T-cell (primary cell): ENCODE results near the gene GNB3. TPM values are rescaled to one million over a fixed set of nuclear protein-coding genes. Genes with fewer than 3 reads are reported as not detected.

Experiments used
- ATAC-seq, 4 experiments: fragments of 200-7000 bp in 3 of 4; fragments of 150-1000 bp in 1 of 4; cut with Tn5 transposase; replicated peaks in 1 of 4; 1 replicate in 3 of 4; 2 replicates in 1 of 4; pipeline ENCODE4 v1.10.0; 2021; ENCODE audit warnings: moderate library complexity in 3 of 4, mild to moderate bottlenecking in 2 of 4, moderate number of reproducible peaks in 1 of 4
- CTCF ChIA-PET, 2 donors: fragments of 300-600 bp; sonication (Branson Sonifier 250); formaldehyde crosslinking; loops; one replicate each; lab custom pipeline; 2022; ENCODE audit warnings: antibody characterized with exemption in 2 of 2; lab: Charles Lee
- POLR2A ChIA-PET, 2 donors: fragments of 300-600 bp; sonication (Branson Sonifier 250); formaldehyde crosslinking; loops; one replicate each; lab custom pipeline; 2022; ENCODE audit warnings: antibody characterized with exemption in 2 of 2; lab: Charles Lee
- DNase-seq, 35 experiments: peaks; one replicate each; pipeline versions ENCODE4 v3.0.0 to v3.0.0-alpha.2; 2013 to 2023
- H3K27ac ChIP-seq: one replicate; pipeline ENCODE4 v1.5.1; 2013; ENCODE audit warnings: low read length
- H3K27me3 ChIP-seq, 2 experiments: replicated peaks in 1 of 2; 1 replicate in 1 of 2; 2 replicates in 1 of 2; pipeline versions ENCODE4 v1.6.1 to v1.7.0; 2013; ENCODE audit warnings: low read length in 1 of 2, mixed read lengths in 1 of 2; ENCODE audit not compliant: control insufficient read depth in 2 of 2, insufficient read depth in 2 of 2; ENCODE audit errors: extremely low read depth in 1 of 2
- H3K36me3 ChIP-seq, 2 donors: 1 replicate in 1 of 2; 2 replicates in 1 of 2; pipeline versions ENCODE4 v1.6.1 to v1.7.0; 2013; ENCODE audit warnings: low read length in 1 of 2; ENCODE audit not compliant: control insufficient read depth in 2 of 2, insufficient read depth in 1 of 2; ENCODE audit errors: extremely low read depth in 1 of 2
- H3K4me1 ChIP-seq, 2 experiments: 1 replicate in 1 of 2; 2 replicates in 1 of 2; pipeline versions ENCODE4 v1.6.1 to v1.7.0; 2013; ENCODE audit warnings: low read length in 2 of 2, mixed read lengths in 1 of 2; ENCODE audit not compliant: insufficient read depth in 2 of 2, control insufficient read depth in 1 of 2; ENCODE audit errors: extremely low read depth in 1 of 2
- H3K4me3 ChIP-seq, 2 donors: 1 replicate in 1 of 2; 2 replicates in 1 of 2; pipeline versions ENCODE4 v1.5.1 to v1.7.0; 2013; ENCODE audit warnings: mild to moderate bottlenecking in 2 of 2, low read length in 1 of 2, moderate library complexity in 1 of 2; ENCODE audit not compliant: control insufficient read depth in 1 of 2; ENCODE audit errors: extremely low read depth in 1 of 2
- H3K9me3 ChIP-seq: 2 replicates; pipeline ENCODE4 v1.7.0; 2013
- H3K27ac Mint-ChIP-seq, 2 donors: one replicate each; pipeline ENCODE4 v1.8.0; 2020 to 2021; ENCODE audit warnings: mild to moderate bottlenecking in 2 of 2, mixed read lengths in 2 of 2
- H3K27me3 Mint-ChIP-seq, 2 donors: one replicate each; pipeline ENCODE4 v1.8.0; 2021 to 2022; ENCODE audit warnings: mixed read lengths in 2 of 2
- H3K36me3 Mint-ChIP-seq: one replicate; pipeline ENCODE4 v1.8.0; 2021; ENCODE audit warnings: mixed read lengths
- H3K4me1 Mint-ChIP-seq, 3 donors: one replicate each; pipeline ENCODE4 v1.8.0; 2020 to 2022; ENCODE audit warnings: mixed read lengths in 3 of 3, mild to moderate bottlenecking in 1 of 3
- H3K4me3 Mint-ChIP-seq, 3 donors: one replicate each; pipeline ENCODE4 v1.8.0; 2020 to 2022; ENCODE audit warnings: mild to moderate bottlenecking in 3 of 3, mixed read lengths in 3 of 3, moderate library complexity in 3 of 3
- H3K9me3 Mint-ChIP-seq, 3 donors: one replicate each; pipeline ENCODE4 v1.8.0; 2020 to 2022; ENCODE audit warnings: mixed read lengths in 3 of 3
- WGBS: methylation state at CpG from one replicate; pipeline ENCODE4 v1.1.5; 2013; ENCODE audit warnings: missing lambda C conversion rate; ENCODE audit not compliant: insufficient coverage; 5-methylcytosine and 5-hydroxymethylcytosine counted together
- total RNA-seq, 35 experiments: library from RNA in 6 of 35; stranded (reverse) in 6 of 35; fragments of 120-200 nt in 1 of 35; gene quantifications; one replicate each; pipeline versions ENCODE4 v1.2.1 to v1.2.4 and lab custom pipeline; 2013 to 2026

The GNB3 gene
- total RNA-seq, 5 donors from 2014 or later (not counting 1 experiment from before 2014, with no cell fraction given), result 0.85 to 4.3 (median 3.4) TPM

GRCh38 chr12:6799147-6799546 is 41.6 kb upstream of the GNB3 start:
- Histone ChIP-seq H3K9me3 (no peaks in the 10 kb centered on the region), H3K4me3 (no peak overlapping the region), H3K27me3 (peaks cover 0 to 3% of the 10 kb centered on the region in 2 experiments), H3K4me1 (peaks cover 0 to 15% of the 10 kb centered on the region in 2 experiments), H3K36me3 (peaks cover 0 to 47% of the 10 kb centered on the region in 2 donors), H3K27ac (no peak overlapping the region)
- 100% methylated on average over 1 of the region's 5 CpGs for WGBS
- ChIA-PET POLR2A (interaction anchor here in 1 of 2 donors (0.5 to 0.6 kb wide), 3 partner anchors 22 to 184 kb away, joined by 3 to 5 read pairs (median 3); no protein-coding TSS in a partner anchor), CTCF (no interaction called here)
- H3K9me3 Mint-ChIP-seq, result no peaks in the 10 kb centered on the region
- peak overlapping the region in 1 of 2 donors; percentile 30 for H3K27ac Mint-ChIP-seq
- H3K4me3 Mint-ChIP-seq, result no peak overlapping the region
- DNase-seq (no peak), ATAC-seq (no peak)
- peaks cover 32% of the 10 kb centered on the region for H3K36me3 Mint-ChIP-seq
- peaks cover 0 to 2% of the 10 kb centered on the region in 2 donors for H3K27me3 Mint-ChIP-seq
- H3K4me1 Mint-ChIP-seq, result peaks cover 45 to 52% (median 50%) of the 10 kb centered on the region in 3 donors

- H3K4me3 ChIP-seq, result no peak overlapping the region
- DNase-seq (no peak), ATAC-seq (no peak)
- Mint-ChIP-seq H3K4me1 (peaks cover 14 to 21% (median 16%) of the 10 kb centered on the region in 3 donors), H3K36me3 (peaks cover 9% of the 10 kb centered on the region), H3K9me3 (no peaks in the 10 kb centered on the region), H3K27me3 (no peaks in the 10 kb centered on the region), H3K27ac (no peak overlapping the region), H3K4me3 (no peak overlapping the region)
- no CpG with 5 or more reads among the region's 1 CpG for WGBS
- no peaks in the 10 kb centered on the region for H3K27me3 ChIP-seq
- CTCF ChIA-PET, result no interaction called here
- peaks cover 6 to 17% of the 10 kb centered on the region in 2 donors for H3K36me3 ChIP-seq
- no peaks in the 10 kb centered on the region for H3K9me3 ChIP-seq
- no peak overlapping the region for H3K27ac ChIP-seq
- POLR2A ChIA-PET, result no interaction called here
- H3K4me1 ChIP-seq, result no peaks in the 10 kb centered on the region
Observed at GRCh38 chr12:6807170-6807569, 33.6 kb upstream of the GNB3 start.

GRCh38 chr12:6809056-6809455 is 31.7 kb upstream of the GNB3 start:
- no peak overlapping the region for H3K27ac Mint-ChIP-seq
- ATAC-seq (no peak), DNase-seq (no peak)
- CTCF ChIA-PET, result interaction anchor here (0.7 to 1.2 kb wide), 6 partner anchors 12 to 64 kb away, joined by 3 to 5 read pairs (median 3); partner anchors contain the start of gene SPSB2 (in 1 of the 2)
- Histone ChIP-seq H3K27me3 (no peaks in the 10 kb centered on the region), H3K4me1 (no peaks in the 10 kb centered on the region), H3K4me3 (no peak overlapping the region), H3K36me3 (peaks cover 6 to 9% of the 10 kb centered on the region in 2 donors), H3K9me3 (no peaks in the 10 kb centered on the region), H3K27ac (no peak overlapping the region)
- 93% methylated on average over 9 of the region's 10 CpGs for WGBS
- H3K27me3 Mint-ChIP-seq, result no peaks in the 10 kb centered on the region
- peaks cover 12% of the 10 kb centered on the region for H3K36me3 Mint-ChIP-seq
- POLR2A ChIA-PET, result interaction anchor here in 1 of 2 donors (0.5 kb wide), 1 partner anchor 10 kb away, joined by 6 read pairs; no protein-coding TSS in a partner anchor
- H3K4me1 Mint-ChIP-seq, result peaks cover 14 to 21% (median 16%) of the 10 kb centered on the region in 3 donors
- H3K9me3 Mint-ChIP-seq, result no peaks in the 10 kb centered on the region
- no peak overlapping the region for H3K4me3 Mint-ChIP-seq

GRCh38 chr12:6810758-6811157 is 30.0 kb upstream of the GNB3 start:
- DNase-seq (no peak), ATAC-seq (no peak)
- Histone ChIP-seq H3K36me3 (peaks cover 16 to 25% of the 10 kb centered on the region in 2 donors), H3K4me1 (no peaks in the 10 kb centered on the region), H3K27ac (no peak overlapping the region), H3K27me3 (no peaks in the 10 kb centered on the region), H3K4me3 (no peak overlapping the region), H3K9me3 (no peaks in the 10 kb centered on the region)
- ChIA-PET CTCF (interaction anchor here (0.6 to 0.8 kb wide), 6 partner anchors 12 to 369 kb away, joined by 3 to 8 read pairs (median 4); no protein-coding TSS in a partner anchor), POLR2A (no interaction called here)
- Mint-ChIP-seq H3K4me1 (peaks cover 12 to 18% (median 16%) of the 10 kb centered on the region in 3 donors), H3K27ac (peak overlapping the region; percentile 30 to 84), H3K36me3 (peaks cover 9% of the 10 kb centered on the region), H3K4me3 (no peak overlapping the region), H3K9me3 (no peaks in the 10 kb centered on the region), H3K27me3 (no peaks in the 10 kb centered on the region)
- WGBS, result 70% methylated on average over 1 of the region's 1 CpG

- Mint-ChIP-seq H3K27ac (no peak overlapping the region), H3K4me1 (peaks cover 12 to 23% (median 16%) of the 10 kb centered on the region in 3 donors), H3K27me3 (no peaks in the 10 kb centered on the region), H3K4me3 (no peak overlapping the region), H3K9me3 (no peaks in the 10 kb centered on the region), H3K36me3 (peaks cover 20% of the 10 kb centered on the region)
- Histone ChIP-seq H3K36me3 (peaks cover 16 to 44% of the 10 kb centered on the region in 2 donors), H3K9me3 (no peaks in the 10 kb centered on the region), H3K27me3 (no peaks in the 10 kb centered on the region), H3K4me3 (no peak overlapping the region), H3K4me1 (no peaks in the 10 kb centered on the region), H3K27ac (no peak overlapping the region)
- POLR2A ChIA-PET, result interaction anchor here (0.5 to 0.7 kb wide), 6 partner anchors 8 to 260 kb away, joined by 3 to 8 read pairs (median 6); no protein-coding TSS in a partner anchor
- WGBS, result no CpG with 5 or more reads among the region's 4 CpGs
- CTCF ChIA-PET, result interaction anchor here (0.6 to 1.5 kb wide), 8 partner anchors 17 to 434 kb away, joined by 3 to 5 read pairs (median 4); no protein-coding TSS in a partner anchor
- DNase-seq, result no peak
- no peak for ATAC-seq
Observed at GRCh38 chr12:6813363-6813762, 27.4 kb upstream of the GNB3 start.

- H3K9me3 Mint-ChIP-seq, result no peaks in the 10 kb centered on the region
- H3K27me3 ChIP-seq, result peaks cover 0 to 11% of the 10 kb centered on the region in 2 experiments
- no CpG with 5 or more reads among the region's 3 CpGs for WGBS
- CTCF ChIA-PET, result interaction anchor here in 1 of 2 donors (1.1 kb wide), 1 partner anchor 11 kb away, joined by 3 read pairs; no protein-coding TSS in a partner anchor
- H3K9me3 ChIP-seq, result no peaks in the 10 kb centered on the region
- peaks cover 0 to 7% of the 10 kb centered on the region in 2 donors for H3K27me3 Mint-ChIP-seq
- H3K27ac Mint-ChIP-seq, result no peak overlapping the region
- POLR2A ChIA-PET, result no interaction called here
- peaks cover 7 to 17% (median 12%) of the 10 kb centered on the region in 3 donors for H3K4me1 Mint-ChIP-seq
- no peak for ATAC-seq
- H3K27ac ChIP-seq, result no peak overlapping the region
- no peak overlapping the region for H3K4me3 ChIP-seq
- peaks cover 10 to 47% of the 10 kb centered on the region in 2 donors for H3K36me3 ChIP-seq
- H3K4me3 Mint-ChIP-seq, result no peak overlapping the region
- H3K4me1 ChIP-seq, result peaks cover 3 to 13% of the 10 kb centered on the region in 2 experiments
- H3K36me3 Mint-ChIP-seq, result peaks cover 23% of the 10 kb centered on the region
- DNase-seq, result no peak
Observed at GRCh38 chr12:6816598-6816997, 24.1 kb upstream of the GNB3 start.
